Erythroblast (primary cell): Measurements from ENCODE around the gene AMBRA1.

Source experiments
- GATA1 ChIP-seq: IDR thresholded peaks from 2 replicates; pipeline ENCODE4 v1.6.1; 2011; ENCODE audit warnings: low read depth, mild to moderate bottlenecking, control low read depth, low read length, moderate library complexity
- POLR2A ChIP-seq: IDR thresholded peaks from 2 replicates; pipeline ENCODE4 v1.6.1; 2011; ENCODE audit warnings: mild to moderate bottlenecking, low read length

DNA sequence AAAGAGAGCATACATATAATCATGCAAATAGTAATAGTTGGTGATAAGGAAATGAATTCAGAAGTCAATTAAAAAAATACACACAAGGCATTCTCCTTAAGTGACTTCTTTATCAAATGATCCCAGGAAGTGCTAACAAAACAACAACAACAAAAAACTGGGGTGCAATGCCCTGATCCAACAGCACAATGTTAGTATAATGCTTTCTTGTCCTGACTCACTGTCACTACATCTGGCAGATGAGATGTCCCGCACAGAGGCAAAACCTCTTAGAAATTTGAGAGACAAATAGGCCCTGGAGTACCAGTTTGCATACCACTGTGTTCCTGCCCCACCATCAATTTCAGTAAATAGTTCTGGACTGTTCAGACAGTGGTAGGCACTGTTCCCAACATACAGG lies 11.0 kb upstream of the AMBRA1 start:
- no peak for TF ChIP-seq POLR2A
- TF ChIP-seq GATA1 = no peak
